Testis (tissue), 3 donors: ENCODE results near the gene CUEDC1. TPM values are rescaled to one million over a fixed set of nuclear protein-coding genes. Genes with fewer than 3 reads are reported as not detected.

Experiments used
- DNase-seq: peaks from one replicate; pipeline ENCODE4 v3.0.0-alpha.2; 2019
- H3K27ac ChIP-seq, 2 donors: fragments of 200-600 bp; sonication (generic); one replicate each; pipeline ENCODE4 v1.5.1; 2019
- H3K27me3 ChIP-seq: fragments of 200-600 bp; sonication (generic); one replicate; pipeline ENCODE4 v1.5.1; 2019
- H3K36me3 ChIP-seq: fragments of 200-600 bp; sonication (generic); one replicate; pipeline ENCODE4 v1.5.1; 2017; ENCODE audit warnings: low read depth; ENCODE audit errors: missing control alignments
- H3K4me1 ChIP-seq: fragments of 200-600 bp; sonication (generic); one replicate; pipeline ENCODE4 v1.5.1; 2019
- H3K4me3 ChIP-seq, 2 donors: fragments of 200-600 bp; sonication (generic); one replicate each; pipeline ENCODE4 v1.5.1; 2017 to 2019
- H3K9me3 ChIP-seq: fragments of 200-600 bp; sonication (generic); one replicate; pipeline ENCODE4 v1.5.1; 2017
- POLR2A ChIP-seq: fragments of 450-650 bp; IDR thresholded peaks from one replicate; pipeline ENCODE4 v1.6.1; 2017; ENCODE audit warnings: antibody characterized with exemption, mild to moderate bottlenecking, moderate library complexity
- WGBS, 2 donors: methylation state at CpG; one replicate each; pipeline ENCODE4 v1.1.5; 2018; 5-methylcytosine and 5-hydroxymethylcytosine counted together
- intact Hi-C: fragments of 100-400 bp; cut with DNase I; formaldehyde crosslinking; loops from one replicate; pipeline ENCODE4 v1.15.1; 2023; ENCODE audit warnings: low total_unique reads
- polyA plus RNA-seq: library from polyadenylated mRNA; stranded (reverse); fragments of 350-450 nt; fragmentation: Illumina TruSeq; extraction: RNeasy Lipid Tissue Mini Kit (QIAGEN cat#74804); gene quantifications from one replicate; pipeline ENCODE4 v1.2.3, GENCODE V29; 2014; ENCODE audit warnings: low read depth, low replicate concordance; ENCODE audit not compliant: insufficient read depth
- total RNA-seq, 2 donors: library from RNA; depleted of rRNA; stranded (reverse); fragments of >200 nt; gene quantifications; one replicate each; pipeline ENCODE4 v1.2.3, GENCODE V29; 2016
- TF ChIP-seq, protein P1 (sequence below), 3 experiments: fragments of 450-650 bp in 2 of 3; fragments of 200-600 bp in 1 of 3; sonication (generic) in 1 of 3; IDR thresholded peaks; one replicate each; pipeline ENCODE4 v1.5.1; 2016 to 2019; ENCODE audit warnings: antibody characterized with exemption in 3 of 3, mild to moderate bottlenecking in 2 of 3, moderate library complexity in 1 of 3

CUEDC1 gene
- total and polyA plus RNA-seq, 3 donors from 2014 or later = 6.5 to 13.3 (median 8.6) TPM

DNA sequence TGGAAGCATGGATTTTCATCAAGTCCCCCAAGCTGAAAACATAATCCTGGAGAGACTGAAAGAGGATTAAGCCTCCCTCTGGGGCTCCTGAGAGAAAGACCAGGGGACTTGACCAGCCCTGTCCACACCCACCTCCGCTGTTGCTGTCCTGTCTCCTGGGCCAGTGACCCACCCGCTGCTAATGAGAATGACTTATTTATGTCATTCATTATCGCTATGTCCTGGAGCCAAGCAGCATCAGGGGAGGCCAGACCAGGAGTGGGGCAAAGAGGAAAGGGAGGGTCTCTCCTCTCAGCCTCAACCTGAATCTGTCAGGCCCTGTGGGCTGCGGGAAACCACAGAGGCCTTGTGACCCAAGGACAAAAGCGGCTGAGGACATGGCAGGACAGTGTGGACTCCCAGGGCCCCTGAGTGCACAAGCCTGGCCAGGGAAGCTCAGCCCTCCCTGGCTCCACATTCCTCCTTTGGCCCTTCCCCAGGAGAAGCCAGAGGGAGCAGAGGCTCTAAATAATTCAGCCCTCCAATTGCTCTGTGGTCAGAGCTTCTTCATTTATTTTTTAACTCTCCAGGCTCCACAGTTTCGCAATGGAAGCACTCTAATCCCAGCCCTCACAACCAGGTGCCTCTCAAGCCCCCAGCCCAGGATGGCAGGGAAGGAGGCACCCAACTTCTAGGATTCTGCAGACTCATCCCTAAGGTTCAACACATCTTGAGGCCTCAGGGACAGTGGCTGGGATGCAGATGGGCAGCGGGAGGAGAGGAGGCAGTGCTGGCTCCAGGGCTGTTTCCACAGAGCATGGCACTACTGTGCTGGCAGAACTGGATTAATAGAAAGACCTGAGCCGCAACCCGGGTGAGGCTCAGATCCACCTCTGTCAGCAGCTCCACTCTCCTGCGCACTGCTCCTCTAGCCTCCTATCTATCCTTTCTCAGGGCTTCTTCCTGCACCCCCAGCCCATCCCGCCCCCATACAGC is 19.1 kb downstream of the CUEDC1 start:
- WGBS, 2 donors = 62 to 64% methylated on average over 9 to 11 of the region's 11 CpGs
- no peak overlapping the region for H3K4me3 ChIP-seq
- H3K9me3 ChIP-seq = no peaks in the 10 kb centered on the region
- H3K36me3 ChIP-seq = no peaks in the 10 kb centered on the region
- DNase-seq = peak; percentile 49
- intact Hi-C loops = no loop called here
- no peaks in the 10 kb centered on the region for H3K27me3 ChIP-seq
- H3K27ac ChIP-seq = peak overlapping the region; percentile 24 to 61
- TF ChIP-seq, protein P1, sequence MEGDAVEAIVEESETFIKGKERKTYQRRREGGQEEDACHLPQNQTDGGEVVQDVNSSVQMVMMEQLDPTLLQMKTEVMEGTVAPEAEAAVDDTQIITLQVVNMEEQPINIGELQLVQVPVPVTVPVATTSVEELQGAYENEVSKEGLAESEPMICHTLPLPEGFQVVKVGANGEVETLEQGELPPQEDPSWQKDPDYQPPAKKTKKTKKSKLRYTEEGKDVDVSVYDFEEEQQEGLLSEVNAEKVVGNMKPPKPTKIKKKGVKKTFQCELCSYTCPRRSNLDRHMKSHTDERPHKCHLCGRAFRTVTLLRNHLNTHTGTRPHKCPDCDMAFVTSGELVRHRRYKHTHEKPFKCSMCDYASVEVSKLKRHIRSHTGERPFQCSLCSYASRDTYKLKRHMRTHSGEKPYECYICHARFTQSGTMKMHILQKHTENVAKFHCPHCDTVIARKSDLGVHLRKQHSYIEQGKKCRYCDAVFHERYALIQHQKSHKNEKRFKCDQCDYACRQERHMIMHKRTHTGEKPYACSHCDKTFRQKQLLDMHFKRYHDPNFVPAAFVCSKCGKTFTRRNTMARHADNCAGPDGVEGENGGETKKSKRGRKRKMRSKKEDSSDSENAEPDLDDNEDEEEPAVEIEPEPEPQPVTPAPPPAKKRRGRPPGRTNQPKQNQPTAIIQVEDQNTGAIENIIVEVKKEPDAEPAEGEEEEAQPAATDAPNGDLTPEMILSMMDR (IDR thresholded peaks at IDR 0.05) = no peak
- TF ChIP-seq POLR2A = no peak
- peaks cover 11% of the 10 kb centered on the region for H3K4me1 ChIP-seq

DNA sequence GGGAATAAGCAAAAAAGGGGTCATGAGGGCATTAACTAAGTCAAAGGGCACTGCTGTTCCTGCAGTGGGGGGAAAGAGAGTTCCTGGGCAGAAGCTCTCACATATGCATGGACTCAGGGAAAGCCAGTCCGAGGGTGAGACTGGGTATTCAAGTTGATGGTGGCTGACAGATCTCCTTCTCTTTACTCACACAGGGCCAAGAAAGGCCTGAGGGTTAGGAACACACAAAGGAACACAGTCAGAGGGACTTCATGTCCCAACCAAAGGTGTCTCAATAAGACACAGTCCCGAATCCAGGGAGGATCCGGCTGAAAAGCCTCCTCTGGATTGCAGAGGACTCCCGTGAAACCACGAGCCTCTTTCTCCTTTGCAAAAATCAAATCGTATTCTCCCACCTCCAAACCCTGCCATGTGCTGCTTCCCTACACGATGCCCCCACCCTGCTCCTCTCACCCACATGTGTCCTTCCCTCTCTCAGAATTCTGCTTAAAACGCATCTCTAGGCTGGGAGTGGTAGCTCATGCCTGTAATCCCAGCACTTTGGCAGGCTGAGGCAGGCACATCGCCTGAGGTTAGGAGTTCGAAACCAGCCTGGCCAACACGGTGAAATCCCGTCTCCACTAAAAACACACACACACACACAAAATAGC is 23.6 kb downstream of the CUEDC1 start:
- H3K36me3 ChIP-seq = no peaks in the 10 kb centered on the region
- no peak overlapping the region for H3K27ac ChIP-seq
- H3K4me3 ChIP-seq = no peak overlapping the region
- no peaks in the 10 kb centered on the region for H3K27me3 ChIP-seq
- intact Hi-C loops = no loop called here
- WGBS, 2 donors = 89 to 91% methylated on average over 11 to 12 of the region's 12 CpGs
- H3K9me3 ChIP-seq = no peaks in the 10 kb centered on the region
- H3K4me1 ChIP-seq = peaks cover 24% of the 10 kb centered on the region
- DNase-seq = no peak
- TF ChIP-seq, protein P1 (IDR thresholded peaks at IDR 0.05) = no peak
- TF ChIP-seq POLR2A = no peak

DNA sequence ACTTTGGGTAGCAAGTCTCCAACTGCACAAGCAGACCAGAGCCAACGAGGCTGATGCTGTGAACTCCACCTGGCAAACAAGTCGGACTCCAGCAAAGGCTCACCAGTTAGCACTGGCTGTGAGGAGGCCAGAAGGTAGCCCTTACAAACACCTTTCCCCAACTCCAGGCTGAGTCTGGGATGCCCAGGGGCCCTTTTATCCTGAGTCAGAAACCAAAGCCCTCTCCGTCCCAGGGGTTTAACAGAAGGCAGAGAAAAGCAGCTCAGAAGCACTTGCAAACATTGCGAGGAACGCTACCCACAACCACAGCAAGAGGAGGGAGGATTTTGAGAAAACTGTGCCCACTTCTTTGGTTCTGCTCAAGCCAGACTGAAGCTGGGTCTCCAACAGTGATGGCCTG is 25.0 kb downstream of the CUEDC1 start:
- 85 to 96% methylated on average over 5 of the region's 5 CpGs for WGBS, 2 donors
- no peak overlapping the region for H3K4me3 ChIP-seq
- TF ChIP-seq, protein P1 (IDR thresholded peaks at IDR 0.05) = no peak
- no peak for TF ChIP-seq POLR2A
- DNase-seq = no peak
- H3K4me1 ChIP-seq = peaks cover 13% of the 10 kb centered on the region
- H3K36me3 ChIP-seq = no peaks in the 10 kb centered on the region
- H3K27me3 ChIP-seq = no peaks in the 10 kb centered on the region
- no peak overlapping the region for H3K27ac ChIP-seq
- no peaks in the 10 kb centered on the region for H3K9me3 ChIP-seq
- intact Hi-C loops = no loop called here

DNA sequence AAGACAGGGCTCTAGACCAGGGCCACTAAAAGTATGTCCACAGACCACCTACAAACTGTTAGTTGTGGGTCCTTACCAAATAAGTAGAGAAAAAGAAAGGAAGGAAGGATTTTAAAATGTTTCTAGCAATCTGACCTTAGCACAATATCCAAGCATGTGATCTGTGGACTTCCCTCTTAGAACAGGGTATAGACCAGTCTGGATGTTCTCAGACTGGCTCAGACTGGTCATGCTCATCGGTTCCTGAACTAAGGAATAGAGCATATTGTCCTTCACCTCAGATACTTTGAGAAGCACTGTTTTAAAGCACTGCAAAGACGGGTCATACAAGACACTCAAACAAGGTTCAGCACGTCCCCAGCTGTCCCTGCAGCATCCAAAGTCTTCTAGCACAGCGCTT is 25.8 kb downstream of the CUEDC1 start:
- H3K36me3 ChIP-seq = no peaks in the 10 kb centered on the region
- no peaks in the 10 kb centered on the region for H3K27me3 ChIP-seq
- TF ChIP-seq POLR2A = no peak
- TF ChIP-seq, protein P1 (IDR thresholded peaks at IDR 0.05) = no peak
- intact Hi-C loops = no loop called here
- WGBS, 2 donors = 44 to 63% methylated on average over 4 of the region's 4 CpGs
- DNase-seq = no peak
- no peak overlapping the region for H3K27ac ChIP-seq
- H3K4me1 ChIP-seq = peaks cover 13% of the 10 kb centered on the region
- H3K9me3 ChIP-seq = no peaks in the 10 kb centered on the region
- no peak overlapping the region for H3K4me3 ChIP-seq
